ENCODE results near the gene FKBP8.
A peak's percentile ranks its signal among the peaks of the same experiment; 100 is the strongest.
"Not testable (repeated sequence)": the region's sequence is repeated elsewhere in the genome, so short reads cannot be mapped to it uniquely, and the experiment has no call there.

FKBP8 gene

GRCh38 chr19:18558202-18558555 is 14.8 kb upstream of the FKBP8 start:
- no peak for DNase-seq

- DNase-seq, result peak; percentile 98
Measured at GRCh38 chr19:18557411-18558201, 14.2 kb upstream of the FKBP8 start, which contains the start of gene KXD1. Gene KXD1, plus strand, starts transcription at chr19:18557870. Its CDS starts 4,187 bp downstream, at chr19:18562057.

GRCh38 chr19:18551631-18552030 is 8.3 kb upstream of the FKBP8 start:
- no peak for DNase-seq

GRCh38 chr19:18543814-18544475 is 572 bp upstream of the FKBP8 start:
- DNase-seq, result no peak

GRCh38 chr19:18541992-18542940 is 1.1 kb downstream of the FKBP8 start:
- peak; percentile 32 for DNase-seq

- DNase-seq, result no peak
Measured at GRCh38 chr19:18541258-18541991, 1.9 kb downstream of the FKBP8 start.

GRCh38 chr19:18540200-18540599 is 3.2 kb downstream of the FKBP8 start:
- DNase-seq, result not testable (repeated sequence)

- no peak for DNase-seq
Measured at GRCh38 chr19:18539372-18539771, 4.0 kb downstream of the FKBP8 start.

- no peak for DNase-seq
Measured at GRCh38 chr19:18538115-18538514, 5.3 kb downstream of the FKBP8 start.

- DNase-seq, result no peak
Measured at GRCh38 chr19:18537431-18537830, 5.9 kb downstream of the FKBP8 start.

- DNase-seq, result no peak
Measured at GRCh38 chr19:18536475-18536874, 6.9 kb downstream of the FKBP8 start.

- no peak for DNase-seq
Measured at GRCh38 chr19:18533058-18533457, 10.3 kb downstream of the FKBP8 start.

GRCh38 chr19:18532168-18532890 is 11.0 kb downstream of the FKBP8 start:
- no peak for DNase-seq

GRCh38 chr19:18531485-18531884 is 11.9 kb downstream of the FKBP8 start:
- DNase-seq, result no peak

- DNase-seq, result no peak
Measured at GRCh38 chr19:18529782-18530181, 13.6 kb downstream of the FKBP8 start.

GRCh38 chr19:18526316-18526715 is 17.1 kb downstream of the FKBP8 start:
- no peak for DNase-seq

- no peak for DNase-seq
Measured at GRCh38 chr19:18523841-18524240, 19.5 kb downstream of the FKBP8 start.

- DNase-seq, result not testable (repeated sequence)
Measured at GRCh38 chr19:18522862-18523440, 20.4 kb downstream of the FKBP8 start.

- peak; percentile 100 for DNase-seq
Measured at GRCh38 chr19:18522124-18522861, 21.1 kb downstream of the FKBP8 start.

- no peak for DNase-seq
Measured at GRCh38 chr19:18521692-18522123, 21.7 kb downstream of the FKBP8 start, which contains the start of gene ELL. Gene ELL, minus strand, starts transcription at chr19:18522070. Its CDS starts 15 bp downstream, at chr19:18522055.

All from NCI-H1105 (cell line).